Skin of body (tissue), 2 donors: ENCODE data around the gene SWSAP1. TPM values are rescaled to one million over a fixed set of nuclear protein-coding genes. Genes with fewer than 3 reads are reported as not detected.
"Not testable (repeated sequence)": the region's sequence is repeated elsewhere in the genome, so short reads cannot be mapped to it uniquely, and the experiment has no call there.

Source experiments
- DNase-seq: peaks from one replicate; lab custom pipeline; 2025; lab: John Stamatoyannopoulos, UW
- total RNA-seq: library from RNA; depleted of rRNA; stranded (reverse); fragments of >200 nt; gene quantifications from one replicate; pipeline ENCODE4 v1.2.3, GENCODE V29; 2014

SWSAP1 gene
- total RNA-seq, result 0.30 TPM

DNA sequence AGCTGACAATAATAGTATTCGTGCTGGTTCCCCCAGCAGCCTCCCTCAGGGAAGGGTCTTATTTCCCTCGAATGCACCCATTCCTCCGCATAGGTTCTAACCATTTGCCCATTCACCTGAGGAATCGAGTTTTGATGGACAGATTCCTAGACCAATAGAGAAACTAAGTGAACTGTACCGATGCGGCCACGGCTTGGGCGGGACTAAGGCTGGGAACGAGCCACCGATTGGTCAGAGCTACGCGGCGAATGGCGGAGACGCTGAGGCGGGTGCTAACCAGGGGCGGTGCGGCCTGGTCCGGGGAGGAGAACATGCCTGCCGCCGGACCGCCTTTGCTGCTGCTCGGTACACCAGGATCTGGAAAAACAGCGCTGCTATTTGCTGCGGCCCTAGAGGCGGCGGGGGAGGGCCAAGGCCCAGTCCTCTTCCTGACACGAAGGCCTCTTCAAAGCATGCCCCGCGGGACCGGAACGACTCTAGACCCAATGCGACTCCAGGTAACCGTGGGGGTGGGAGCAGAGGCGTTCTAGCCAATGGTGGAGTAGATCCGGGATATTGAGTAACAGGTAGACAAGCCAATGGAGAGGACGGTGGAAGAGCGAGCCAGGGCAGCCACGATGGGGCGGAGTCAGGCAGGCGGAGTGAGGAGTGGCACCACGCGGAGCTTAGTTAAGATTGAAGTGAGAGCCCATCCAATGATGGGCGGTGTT, at the start of gene SWSAP1:
SWSAP1 (plus strand) TSS at position 234 of the 710 bp plus-strand sequence; CDS start at position 249, 15 bp downstream.
- peak; percentile 99 for DNase-seq

GRCh38 chr19:11324748-11325389, 49.6 kb upstream of the SWSAP1 start:
- DNase-seq, result no peak

GRCh38 chr19:11325544-11325943, 48.9 kb upstream of the SWSAP1 start:
- no peak for DNase-seq

GRCh38 chr19:11330127-11330526, 44.3 kb upstream of the SWSAP1 start:
- no peak for DNase-seq

GRCh38 chr19:11331502-11331901, 43.0 kb upstream of the SWSAP1 start:
- no peak for DNase-seq

DNA sequence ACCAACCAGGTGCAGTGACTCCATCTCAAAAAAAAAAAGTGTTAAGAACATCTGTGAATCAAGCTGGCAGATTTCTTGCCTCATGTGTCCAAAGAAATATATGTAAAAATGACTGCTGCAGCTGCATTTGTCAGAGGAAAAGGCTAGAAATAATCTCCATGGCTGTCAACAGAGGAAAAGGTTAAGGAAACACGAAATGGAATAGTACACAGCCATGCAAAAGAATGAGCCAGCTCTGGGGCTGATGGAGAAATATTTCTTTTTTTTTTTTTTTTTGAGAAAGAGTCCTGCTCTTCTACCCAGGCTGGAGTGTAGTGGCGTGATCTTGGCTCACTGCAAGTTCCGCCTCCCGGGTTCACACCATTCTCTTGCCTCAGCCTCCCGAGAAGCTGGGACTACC, 41.6 kb upstream of the SWSAP1 start:
- DNase-seq, result no peak

DNA sequence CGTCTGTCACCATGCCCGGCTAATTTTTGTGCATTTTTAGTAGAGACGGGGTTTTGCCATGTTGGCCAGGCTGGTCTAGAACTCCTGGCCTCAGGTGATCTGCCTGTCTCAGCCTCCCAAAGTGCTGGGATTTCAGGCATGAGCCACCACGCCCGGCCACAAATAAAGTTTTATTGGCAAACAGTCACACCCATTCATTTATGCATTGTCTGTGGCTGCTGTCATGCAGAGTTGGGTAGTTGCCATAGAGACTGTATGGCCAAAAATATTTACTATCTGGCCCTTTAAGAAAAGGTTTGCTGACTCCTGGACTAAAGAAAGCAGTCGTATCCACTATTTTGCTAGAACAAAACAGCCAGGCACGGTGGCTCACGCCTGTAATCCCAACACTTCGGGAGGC, 40.6 kb upstream of the SWSAP1 start:
- not testable (repeated sequence) for DNase-seq

DNA sequence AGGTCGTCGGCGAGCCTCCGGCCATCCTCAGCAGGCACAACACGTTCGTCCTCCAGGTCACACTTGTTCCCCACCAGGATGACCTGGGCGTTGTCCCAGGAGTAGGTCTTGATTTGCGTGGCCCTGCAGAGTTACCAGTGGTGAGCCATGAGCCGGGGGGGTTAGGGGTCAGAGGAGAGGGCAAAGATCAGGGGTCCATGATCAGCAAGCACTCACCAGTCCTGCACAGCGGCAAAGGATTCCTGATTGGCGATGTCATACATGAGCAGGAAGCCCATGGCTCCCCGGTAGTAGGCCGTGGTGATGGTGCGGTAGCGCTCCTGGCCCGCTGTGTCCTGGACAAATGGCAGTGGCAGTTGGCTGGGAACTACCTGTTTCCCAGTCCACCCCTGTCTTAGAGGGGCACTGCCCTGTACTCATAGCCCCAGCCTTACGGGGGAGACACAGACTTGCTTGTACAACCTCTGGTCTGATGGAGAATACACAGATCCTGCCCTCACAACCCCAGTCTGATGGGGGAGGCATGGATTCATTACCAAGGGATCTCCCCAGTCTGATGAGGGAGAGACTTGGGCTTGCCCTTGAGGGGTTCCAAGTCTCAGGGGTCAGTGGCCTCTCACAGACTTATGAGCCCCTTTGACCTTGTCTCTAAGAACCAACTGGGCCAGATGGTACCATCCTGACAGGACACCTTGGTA, 38.9 kb upstream of the SWSAP1 start:
- DNase-seq, result no peak

- no peak for DNase-seq
Measured at GRCh38 chr19:11337080-11337479, 37.4 kb upstream of the SWSAP1 start.

DNA sequence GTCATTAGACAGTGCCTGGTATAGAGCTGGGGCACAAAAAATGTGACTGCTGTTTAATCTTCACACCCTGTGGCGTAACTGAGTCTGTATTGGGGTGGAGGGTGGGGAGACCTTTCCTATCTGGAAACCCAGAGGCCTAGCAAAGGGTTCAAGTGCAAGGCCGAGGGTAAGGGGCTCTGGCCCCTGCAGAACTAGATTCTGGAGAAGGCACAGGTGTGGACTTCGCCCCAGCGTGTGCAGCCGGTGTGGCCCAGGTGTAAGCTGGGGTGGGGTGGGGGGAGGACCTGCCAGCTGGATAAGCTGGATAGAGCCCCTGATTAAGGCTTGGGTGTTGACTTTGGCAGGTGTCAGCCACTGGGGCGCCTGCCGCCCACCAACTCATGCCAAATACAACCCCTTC, 36.3 kb upstream of the SWSAP1 start:
- DNase-seq, result no peak

- DNase-seq, result no peak
Measured at GRCh38 chr19:11338569-11339253, 35.8 kb upstream of the SWSAP1 start.

DNA sequence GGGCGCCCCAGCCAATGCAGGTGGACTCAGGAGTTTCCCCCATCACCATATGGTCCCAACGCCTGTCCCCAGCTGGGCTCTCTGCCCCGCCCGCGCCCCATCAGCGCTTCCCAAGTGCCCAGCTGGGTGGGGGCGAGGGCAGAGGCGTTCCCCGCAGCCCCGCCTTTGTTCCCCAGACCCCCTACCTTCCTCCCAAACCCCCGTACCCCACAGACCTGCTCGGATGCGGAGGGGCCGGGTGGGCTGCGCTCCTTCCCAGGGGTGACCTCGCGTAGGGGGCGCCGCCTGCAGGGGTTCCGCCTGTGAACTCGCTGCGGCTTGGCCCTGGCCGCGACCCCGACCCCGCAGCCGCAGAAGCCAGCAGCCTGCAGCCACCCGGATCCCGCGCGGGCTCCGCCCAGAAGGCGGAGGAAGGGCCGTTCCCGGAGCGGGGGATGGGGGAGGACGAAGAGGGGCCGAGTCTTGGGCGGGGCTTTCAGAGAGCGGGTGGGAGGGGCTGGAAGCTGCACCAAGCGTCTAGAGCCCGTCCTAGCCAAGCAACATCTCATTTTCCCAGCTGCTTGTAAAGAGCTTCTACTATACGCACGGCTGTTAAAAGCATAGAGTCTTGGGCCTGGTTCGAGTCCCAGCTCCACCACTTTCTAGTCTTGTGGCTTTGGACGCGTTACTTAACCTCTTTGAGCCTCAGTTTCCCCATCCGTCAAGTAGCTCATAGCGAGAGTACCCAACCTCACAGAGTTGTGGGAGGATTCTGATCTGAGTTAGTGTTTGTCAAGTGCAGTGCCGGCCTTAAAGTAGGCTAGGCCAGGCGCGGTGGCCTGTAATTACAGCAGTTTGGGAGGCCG, 35.0 kb upstream of the SWSAP1 start, which contains the start of gene RAB3D:
RAB3D (minus strand) TSS at position 404 of the 845 bp plus-strand sequence. CDS start 2,258 bp downstream, outside the sequence.
- DNase-seq, result peak; percentile 88

GRCh38 chr19:11340099-11340467, 34.4 kb upstream of the SWSAP1 start:
- not testable (repeated sequence) for DNase-seq

DNA sequence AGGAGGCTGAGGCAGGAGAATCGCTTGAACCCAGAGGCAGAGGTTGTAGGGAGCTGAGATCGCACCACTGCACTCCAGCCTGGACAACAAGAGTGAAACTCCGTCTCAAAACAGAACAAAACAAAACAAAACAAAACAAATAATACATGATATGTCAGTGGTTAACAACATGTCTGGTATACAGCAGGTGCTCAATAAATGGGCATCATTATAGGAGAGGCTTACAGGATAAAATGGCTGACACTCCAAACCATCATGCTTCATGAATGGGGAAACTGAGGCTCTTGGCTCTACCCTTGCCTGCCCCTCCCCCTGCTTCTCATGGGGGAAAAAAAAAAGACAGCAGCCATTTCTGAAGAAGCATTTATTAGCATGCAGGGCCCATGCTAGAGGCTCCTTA, 32.0 kb upstream of the SWSAP1 start:
- DNase-seq, result no peak

GRCh38 chr19:11345122-11345803, 29.2 kb upstream of the SWSAP1 start:
- DNase-seq, result no peak

DNA sequence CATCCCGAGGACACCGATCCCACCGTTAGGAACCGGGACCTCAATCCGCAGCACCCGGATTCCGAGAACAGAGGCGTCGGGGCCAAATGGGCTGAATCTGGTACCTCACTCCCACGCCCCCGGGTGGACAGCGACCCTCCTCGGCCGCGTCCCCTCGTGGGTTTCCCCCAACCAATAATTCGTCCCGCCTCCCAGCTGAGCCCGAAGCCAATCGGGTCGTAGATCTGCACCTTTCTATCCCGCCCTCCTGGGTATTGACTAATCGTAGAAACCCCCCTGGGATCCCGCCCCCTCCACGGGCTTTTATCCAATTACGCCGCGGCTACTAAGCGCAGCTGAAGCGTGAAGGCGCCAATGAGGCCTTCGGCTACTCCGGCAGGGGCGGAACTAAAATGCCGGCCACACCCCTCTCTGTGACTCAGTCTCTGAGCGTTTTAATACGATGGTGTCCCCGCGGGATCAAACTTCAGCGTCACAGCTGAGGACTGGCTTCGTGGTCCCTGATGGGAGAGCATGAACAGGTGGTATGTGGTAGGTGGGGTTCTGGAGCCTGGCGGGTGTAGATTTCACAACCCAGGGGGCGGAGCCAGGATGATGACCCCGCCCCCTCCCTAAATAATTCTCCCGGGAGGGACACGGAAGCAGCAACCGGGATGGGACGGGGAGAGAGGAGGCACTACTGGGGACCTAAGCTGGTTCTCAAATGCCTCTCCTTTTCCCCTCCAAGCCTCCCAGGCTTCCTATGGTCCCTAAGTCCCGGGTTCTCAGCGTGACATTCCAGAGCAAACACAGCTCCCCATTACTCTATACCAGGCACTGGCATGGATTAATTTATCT, 28.1 kb upstream of the SWSAP1 start, which contains the start of the genes CCDC159 and TMEM205:
CCDC159 (plus strand) TSS at position 416 of the 837 bp plus-strand sequence; CDS start at position 504, 88 bp downstream.
TMEM205 (minus strand) TSS at position 165 of the 837 bp plus-strand sequence. CDS start 649 bp downstream, outside the sequence.
- peak; percentile 97 for DNase-seq

- no peak for DNase-seq
Measured at GRCh38 chr19:11347546-11348039, 26.9 kb upstream of the SWSAP1 start.

- no peak for DNase-seq
Measured at GRCh38 chr19:11349171-11349570, 25.3 kb upstream of the SWSAP1 start.

GRCh38 chr19:11354102-11354501, 20.4 kb upstream of the SWSAP1 start:
- DNase-seq, result not testable (repeated sequence)
